Activated naive CD4-positive, alpha-beta T cell treated with Interleukin-2 at 50 U/mL for 16 hours (primary cell): ENCODE results near the gene RPS6KA3.
"Not testable (repeated sequence)": the region's sequence is repeated elsewhere in the genome, so short reads cannot be mapped to it uniquely, and the experiment has no call there.

ENCODE experiments used
- DNase-seq: peaks from one replicate; pipeline ENCODE4 v3.0.0-alpha.2; 2020

The RPS6KA3 gene

DNA sequence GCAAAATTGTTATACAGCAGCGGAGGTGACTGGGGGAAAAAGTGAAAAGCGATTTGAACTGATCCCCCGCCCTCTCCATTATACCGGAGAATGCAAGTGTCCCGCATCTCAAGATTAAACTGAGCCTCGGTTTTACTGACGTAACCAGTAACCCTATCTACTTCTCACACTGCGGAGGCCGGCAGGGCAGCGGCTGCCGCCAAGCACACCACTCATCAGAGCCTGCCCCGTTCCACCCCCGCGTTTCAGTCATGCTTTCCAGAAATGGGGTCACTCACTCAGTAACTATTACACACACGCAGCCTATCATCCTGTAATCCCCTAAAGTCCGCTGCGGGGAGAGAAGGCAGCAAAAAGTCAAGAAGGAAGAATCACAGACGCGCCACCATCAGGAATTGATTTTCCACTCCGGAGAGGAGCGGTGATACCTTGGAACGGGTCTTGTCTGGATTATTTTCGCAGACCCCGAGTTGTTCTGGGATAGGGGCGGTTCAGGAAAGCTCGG, 1.4 kb downstream of the RPS6KA3 start:
- peak; percentile 79 for DNase-seq

DNA sequence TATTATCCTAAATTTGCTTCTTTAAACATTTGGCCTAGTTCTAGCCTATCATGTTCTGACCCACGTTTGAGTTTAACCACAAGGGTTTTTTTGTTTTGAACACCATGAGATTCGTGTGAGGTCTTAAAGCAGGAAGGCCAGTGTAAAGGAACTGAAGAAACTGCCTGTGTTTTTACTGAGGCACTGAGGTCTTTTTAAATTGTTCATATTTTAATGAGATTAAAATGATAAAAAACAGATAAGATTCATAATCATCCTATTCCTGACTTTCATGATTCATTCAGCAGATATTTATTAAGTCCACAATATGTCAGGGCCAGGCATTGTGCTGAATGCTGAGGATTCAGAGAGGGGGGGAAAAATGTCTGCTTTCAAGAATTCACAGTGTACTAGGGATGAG, 3.2 kb downstream of the RPS6KA3 start:
- DNase-seq: no peak

DNA sequence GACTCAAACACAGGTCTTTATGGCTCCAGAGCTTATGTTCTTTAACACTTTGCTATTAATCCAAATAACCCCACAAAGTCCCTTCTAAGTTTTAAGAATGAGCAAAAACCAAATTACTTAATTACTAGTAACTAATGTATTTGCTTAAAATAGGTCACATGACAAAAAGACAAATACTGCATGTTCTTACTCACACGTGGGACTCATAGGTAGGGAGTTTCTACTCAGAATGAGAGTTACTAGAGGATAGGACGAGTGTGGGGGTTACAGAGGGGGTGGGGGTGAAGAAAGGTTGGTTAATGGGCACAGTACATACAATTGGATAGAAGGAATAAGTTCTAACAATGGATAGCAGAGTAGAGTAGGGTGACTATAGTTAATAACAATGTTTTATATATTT, 5.8 kb downstream of the RPS6KA3 start:
- no peak for DNase-seq

DNA sequence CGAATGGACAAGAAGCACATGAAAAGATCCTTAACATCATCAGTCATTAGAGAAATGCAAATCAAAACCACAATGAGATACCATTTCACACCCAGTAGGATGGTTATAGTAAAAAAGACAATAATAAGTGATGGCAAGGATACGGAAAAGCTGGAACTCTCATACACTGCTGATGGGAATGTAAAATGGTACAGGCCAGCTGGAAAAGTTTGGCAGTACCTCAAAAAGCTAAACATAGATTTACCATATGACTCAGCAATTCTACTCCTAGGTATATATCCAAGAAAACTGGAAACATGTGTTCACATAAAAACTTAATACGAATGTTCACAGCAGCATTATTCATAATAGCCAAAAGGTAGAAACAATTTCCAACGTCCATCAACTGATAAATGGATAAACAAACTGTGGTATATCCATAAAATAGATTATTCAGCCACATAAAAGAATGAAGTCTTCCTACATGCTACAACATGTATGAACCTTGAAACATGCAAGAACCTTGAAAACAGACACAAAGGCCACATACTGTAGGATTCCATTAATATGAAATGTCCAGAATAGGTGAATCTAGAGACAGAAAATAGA, 11.9 kb downstream of the RPS6KA3 start:
- DNase-seq: no peak

DNA sequence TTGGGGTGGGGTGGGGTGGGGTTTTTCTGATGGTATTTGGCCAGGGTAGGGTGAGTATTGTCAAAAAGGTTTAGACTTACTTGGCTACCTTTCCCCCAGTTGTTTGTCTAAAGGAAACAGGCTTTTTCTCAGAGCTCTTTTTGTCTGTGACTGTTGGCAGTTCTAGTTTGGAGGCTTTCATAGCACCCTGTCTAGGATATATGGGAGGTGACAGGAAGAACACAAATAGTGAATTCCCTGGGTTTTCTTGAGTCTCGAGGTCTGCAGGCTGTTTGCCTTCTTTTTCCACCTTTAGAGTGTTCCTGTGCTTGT, 13.5 kb downstream of the RPS6KA3 start:
- no peak for DNase-seq

DNA sequence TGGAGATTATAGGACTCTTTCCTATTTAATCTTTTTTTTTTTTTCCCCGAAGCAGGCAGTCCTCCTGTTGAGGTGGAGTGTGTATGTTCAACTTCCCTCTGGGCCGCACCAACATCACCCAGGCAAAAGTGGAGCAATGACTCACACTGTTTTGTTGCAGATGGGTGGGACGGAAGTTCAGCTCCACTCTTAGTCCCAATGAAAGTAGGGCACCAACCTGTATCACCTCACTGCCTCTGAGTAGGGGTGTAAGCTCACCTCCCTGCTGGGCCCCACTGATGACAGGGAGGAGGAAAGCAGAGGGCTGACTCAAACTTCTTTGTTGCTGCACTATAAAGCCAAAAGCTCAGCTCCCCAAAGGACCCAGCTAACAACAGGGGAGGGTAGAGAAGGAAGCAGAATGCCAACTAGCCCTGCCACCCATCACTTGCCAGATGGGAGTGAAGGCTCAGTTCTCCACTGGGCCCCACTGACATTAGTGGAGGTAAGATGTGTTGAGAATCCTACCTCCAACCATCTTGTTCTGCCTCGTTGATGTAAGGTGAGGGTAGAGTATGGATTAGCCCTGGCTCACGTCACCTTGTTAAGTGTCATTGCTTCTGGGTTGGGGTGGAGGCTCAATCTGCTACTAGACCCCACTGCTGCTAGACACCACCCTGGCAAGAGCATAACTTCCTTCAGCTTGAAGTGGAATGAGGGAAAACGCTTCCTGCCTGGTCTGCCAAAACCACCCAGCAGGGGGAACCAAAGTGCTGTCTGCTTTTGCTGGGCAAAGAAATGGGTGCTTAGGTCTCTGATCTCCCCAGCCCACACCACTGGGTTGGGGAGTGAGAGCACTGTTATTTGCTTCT, 14.1 kb downstream of the RPS6KA3 start:
- peak; percentile 75 for DNase-seq

DNA sequence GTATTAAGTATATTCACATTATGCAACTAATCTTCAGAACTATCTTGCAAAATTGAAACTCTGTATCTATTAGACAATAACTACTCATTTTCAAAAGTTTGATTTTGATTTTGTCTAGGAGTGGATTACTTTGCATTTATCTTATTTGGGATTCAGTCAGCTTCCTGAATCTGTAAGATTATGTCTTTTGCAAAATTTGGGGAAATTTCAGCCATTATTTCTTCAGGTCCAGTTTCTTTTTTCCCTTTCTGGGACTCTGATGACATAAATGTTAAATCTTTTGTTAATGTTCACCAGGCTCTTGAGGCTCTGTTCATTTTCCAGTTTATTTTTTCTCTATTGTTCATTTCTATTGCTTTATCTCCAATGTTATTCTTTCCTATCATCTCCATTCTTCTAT, 15.0 kb downstream of the RPS6KA3 start:
- no peak for DNase-seq

DNA sequence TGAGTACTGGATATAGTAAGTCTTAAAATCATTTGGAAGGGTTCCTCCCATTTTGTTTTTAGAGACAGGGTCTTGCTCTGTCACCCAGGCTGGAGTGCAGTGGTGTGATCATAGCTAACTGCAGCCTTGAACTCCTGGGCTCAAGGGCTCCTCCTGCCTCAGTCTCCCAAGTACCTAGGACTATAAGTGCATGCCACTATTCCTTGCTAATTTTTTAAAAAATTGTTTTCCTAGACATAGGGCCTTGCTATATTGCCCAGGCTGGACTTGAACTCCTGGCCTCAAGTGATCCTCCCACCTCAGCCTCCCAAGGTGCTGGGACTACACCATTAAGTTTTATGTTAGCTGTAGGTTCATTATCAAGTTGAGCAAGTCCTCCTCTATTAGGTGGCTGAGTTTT, 16.6 kb downstream of the RPS6KA3 start:
- not testable (repeated sequence) for DNase-seq

DNA sequence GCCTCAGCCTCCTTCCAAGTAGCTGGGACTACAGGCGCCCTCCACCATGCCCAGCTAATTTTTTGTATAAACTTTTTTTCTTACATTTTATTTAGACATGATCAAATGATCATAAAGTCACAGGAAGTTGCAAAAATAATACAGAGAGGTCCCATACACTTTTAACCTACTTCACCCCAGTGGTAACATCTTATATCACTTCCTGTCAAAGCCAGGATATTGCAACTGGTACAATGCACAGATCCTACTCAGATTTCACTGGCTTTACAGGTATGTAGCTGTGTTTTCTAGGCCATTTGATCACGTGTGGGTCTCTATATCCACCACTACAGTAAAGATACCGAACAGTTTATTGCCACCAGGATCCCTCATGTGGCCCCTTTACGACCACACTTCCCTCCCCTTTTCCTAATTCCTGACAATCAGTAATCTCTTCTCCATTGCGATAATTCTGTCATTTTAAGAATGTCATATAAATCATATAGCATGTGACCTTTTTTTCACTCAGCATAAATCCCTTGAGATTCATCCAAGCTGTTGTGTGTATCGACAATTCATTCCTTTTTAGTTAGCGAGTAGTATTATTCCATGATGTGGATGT, 18.0 kb downstream of the RPS6KA3 start:
- no peak for DNase-seq

DNA sequence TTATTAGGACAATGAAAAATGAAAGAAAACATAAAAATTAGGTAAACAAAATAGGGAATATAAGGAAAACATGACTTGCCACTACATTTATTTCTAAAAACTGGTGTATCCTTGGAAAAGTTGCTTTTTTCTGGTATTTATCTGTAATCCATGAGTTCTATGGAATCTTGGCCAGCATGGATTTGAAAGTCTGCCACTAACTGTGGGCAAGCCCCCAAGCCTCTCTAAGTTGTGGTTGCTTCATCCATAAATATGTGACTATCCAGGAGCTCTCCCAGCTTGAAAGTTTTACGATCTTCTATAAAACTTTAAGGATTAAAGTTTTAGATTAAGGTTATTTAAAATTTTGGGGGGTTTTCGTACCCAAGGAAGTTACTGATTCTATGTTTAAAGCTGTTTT, 21.8 kb downstream of the RPS6KA3 start:
- DNase-seq: no peak

DNA sequence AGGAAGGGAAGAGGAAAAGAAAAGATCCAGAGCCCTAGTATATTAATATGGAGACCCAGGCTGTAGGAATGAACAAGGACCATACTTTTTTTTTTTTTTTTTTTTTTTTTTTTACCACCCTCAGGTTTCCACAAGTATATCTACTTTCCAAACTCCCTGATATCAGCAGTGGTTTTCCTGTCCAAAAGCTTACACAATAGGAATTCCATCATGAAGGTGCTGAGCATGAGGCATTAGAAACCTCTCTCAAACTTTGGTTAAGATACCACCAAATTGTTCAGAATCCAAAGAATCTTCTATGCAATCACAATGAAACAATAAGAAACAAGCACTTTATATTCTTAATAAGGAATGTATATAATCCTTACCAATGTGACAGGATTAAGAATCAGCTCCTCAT, 26.5 kb downstream of the RPS6KA3 start:
- no peak for DNase-seq

DNA sequence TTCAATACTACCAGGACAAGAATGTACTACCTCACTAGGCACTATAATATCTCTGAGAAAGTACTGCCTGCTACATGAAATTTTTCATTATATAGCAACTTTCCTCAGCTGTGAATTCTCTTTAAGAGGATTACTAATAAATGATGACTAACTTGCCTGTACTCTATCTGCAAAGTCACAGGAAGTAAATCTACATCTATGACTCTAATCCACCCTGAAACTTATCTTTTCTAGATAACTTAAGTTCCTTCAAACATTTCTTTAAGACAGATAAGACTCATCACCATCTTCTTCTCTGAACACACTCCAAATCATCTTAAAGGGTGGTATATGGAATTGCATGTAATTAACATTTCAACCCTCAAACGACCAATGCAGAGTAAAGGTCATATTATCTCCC, 28.8 kb downstream of the RPS6KA3 start:
- no peak for DNase-seq

DNA sequence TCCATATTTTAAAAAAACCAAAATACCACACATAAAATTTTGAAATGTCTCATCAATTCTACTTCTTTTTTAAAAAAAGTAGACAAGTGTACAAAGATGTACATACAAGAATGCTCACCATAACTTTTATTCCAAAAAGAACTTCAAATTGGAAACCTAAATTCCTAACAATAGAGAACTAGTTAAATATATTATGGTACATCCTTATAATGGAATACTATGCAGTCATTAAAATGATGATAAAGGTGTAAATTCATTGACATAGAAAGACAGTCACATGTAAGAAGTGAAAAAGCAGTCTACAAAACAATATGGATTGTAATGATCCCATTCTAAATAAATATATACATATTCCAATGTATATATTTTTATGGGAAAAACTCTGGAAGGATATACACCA, 31.0 kb downstream of the RPS6KA3 start:
- DNase-seq: no peak

DNA sequence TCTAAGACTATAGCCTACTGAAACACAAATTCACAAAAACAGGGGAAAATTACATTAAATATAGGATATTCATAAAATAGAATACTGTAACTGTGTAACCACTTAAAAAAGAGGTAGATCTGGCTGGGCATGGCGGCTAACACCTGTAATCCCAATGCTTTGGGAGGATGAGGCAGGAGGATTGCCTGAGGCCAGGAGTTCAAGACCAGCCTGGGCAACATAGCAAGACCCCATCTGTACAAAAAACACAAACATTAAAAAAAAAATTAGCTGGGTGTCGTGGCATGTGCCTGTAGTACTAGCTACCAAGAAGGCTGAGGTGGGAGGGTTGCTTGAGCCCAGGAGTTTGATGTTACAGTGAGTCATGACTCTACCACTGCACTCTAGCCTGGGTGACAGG, 33.4 kb downstream of the RPS6KA3 start:
- DNase-seq: no peak

DNA sequence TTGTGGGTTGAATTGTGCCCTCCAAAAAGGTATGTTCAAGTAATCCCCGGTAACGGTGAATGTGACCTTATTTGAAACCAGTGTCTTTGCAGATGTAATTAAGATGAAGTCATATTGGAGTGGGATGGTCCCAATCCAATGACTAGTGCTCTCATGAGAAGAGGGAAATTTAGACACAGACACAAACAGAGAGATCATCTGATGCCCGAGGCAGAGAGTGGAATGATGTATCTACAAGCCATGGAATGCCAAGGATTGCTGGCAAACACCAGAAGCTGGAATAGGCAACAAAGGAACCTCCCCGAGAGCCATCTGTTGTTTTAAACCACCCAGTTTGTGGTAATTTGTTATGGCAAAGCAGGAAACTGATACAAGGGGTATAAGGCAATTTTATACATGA, 35.1 kb downstream of the RPS6KA3 start:
- no peak for DNase-seq

DNA sequence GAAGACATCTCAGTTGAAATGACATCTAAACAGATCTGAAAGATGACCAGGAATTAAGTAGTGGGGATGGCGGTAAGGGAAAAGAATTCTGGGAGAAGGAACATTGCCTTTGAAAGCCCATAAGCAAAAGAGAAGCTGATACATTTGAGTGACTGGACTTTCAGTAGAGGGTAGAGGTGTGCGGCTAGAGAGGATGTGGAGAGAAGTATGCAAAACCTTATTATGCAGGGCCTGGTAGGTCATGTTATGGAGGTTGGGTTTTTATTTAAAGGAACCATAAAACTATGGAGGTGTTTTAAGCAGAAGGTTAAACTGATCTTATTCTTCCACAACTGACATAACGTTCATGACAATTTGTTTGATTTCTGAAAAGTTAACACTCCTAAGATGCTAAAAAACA, 36.3 kb downstream of the RPS6KA3 start:
- no peak for DNase-seq

DNA sequence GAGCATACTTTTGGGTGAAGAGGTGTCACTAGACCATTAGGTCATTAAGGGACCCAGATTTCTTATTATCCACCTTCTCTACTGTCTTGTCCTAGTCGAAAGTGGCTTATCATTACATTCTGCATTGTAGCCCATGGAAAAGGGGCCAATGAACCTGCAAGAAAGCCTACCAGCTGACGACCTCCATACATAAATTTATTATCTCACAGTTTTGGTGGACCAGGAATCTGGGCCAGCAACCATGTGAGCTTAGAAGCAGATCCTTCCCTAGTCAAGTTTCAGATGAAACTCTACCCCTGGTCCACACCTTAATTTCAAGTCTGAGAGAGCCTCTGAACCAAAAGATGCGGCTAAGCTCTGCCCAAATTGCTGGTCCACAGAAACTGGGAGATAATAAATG, 37.6 kb downstream of the RPS6KA3 start:
- DNase-seq: no peak

DNA sequence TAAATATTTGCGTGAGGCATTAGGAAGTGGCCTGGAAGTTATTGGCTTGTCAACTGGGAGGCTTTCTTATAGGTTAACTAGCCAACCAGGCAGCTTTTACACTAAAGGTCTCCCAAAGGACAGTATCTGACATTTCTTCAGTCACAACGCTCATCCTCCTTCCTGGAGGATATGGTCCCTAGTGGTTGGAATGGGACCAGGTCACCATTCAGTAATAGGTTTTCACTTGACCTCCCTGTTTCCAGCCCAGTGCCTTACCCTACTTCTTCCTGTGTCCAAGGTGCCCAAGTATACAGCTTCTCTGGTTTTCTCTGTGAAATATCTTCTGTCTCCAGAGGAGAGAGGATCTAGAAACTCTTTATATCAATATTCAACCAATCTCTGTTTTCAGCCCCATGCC, 38.5 kb downstream of the RPS6KA3 start:
- DNase-seq: no peak

DNA sequence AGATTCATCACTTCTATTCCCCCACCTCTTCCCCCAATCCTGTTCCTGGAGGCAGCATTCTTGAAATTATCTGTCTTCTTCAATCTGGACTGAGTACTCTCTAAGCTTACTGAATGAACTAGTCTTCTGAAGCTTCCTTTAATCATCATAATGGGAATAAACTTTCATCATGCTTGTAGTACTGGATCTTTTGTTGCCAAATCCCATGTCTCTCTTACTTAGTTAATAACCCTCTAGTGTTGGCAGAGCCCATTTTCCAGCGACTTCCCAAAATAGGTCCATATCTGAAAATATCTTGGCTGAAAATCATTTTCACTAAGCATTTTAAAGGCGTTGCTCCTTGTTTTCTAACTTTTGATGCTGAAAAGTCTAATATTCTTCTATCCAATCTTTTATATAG, 39.6 kb downstream of the RPS6KA3 start:
- no peak for DNase-seq

DNA sequence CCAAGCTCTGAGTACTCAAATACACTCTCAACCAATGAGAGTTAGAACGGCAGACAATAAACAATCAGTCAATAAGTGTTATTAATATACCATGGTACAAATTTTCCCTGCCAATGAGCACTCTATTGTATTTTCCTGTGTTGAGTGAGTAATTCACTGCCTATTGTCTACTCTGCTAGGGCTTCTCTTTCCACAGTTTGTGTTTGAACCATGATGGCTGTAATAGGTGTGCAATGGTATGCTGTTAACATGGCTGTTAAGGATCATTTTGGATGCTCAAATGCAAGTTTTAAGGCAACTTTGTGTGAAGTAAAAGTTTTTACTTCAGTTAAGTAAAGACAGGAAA, 41.2 kb downstream of the RPS6KA3 start:
- DNase-seq: no peak

DNA sequence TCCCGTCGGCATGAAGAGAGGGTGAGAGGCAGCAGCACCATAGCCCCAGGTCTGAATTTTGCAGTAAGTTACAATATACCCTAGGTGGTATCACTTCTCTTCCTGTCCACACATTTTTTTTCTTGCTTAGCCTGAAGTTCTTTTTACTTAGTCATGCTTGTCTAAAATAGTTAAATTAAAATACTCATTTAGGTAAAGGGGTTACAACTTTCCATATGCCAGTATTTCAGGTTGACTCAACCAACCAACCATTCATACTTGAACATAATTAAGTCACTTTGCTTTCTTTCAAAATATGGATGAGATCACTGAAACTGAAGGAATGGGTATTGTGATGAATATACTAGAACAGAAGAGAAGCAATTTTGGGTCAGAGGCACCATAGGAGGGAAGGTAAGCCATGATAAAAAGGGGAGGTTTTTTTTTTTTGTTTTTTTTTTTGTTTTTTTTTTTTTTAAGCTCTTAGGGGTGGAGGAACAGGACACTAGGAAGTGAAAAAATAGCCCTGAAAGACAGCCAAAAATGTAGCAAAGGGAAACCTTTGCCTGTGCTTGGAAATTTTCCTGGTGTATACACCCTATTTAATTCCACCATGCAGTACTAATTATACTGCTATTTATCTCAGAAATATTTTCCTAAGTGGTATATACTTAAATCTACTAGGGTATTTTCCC, 41.8 kb downstream of the RPS6KA3 start:
- DNase-seq: peak; percentile 7

DNA sequence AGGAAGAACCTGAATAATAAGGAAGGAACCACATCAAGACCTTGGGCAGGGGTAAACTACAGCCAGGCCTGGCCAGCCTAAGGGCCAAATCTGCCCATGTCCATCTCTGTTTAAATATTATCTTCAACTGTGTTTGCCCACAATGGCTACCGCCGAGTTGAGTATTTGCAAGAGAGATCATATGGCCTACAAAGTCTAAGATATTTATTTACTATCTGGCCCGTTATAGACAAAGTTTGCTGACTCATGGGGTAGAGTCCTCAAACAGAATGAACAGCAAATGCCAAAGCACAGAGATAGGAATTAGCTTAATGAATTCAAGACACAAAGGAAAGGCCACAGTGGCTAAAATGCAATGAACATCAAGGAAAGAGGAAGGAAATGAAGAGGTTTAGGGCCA, 44.8 kb downstream of the RPS6KA3 start:
- no peak for DNase-seq

DNA sequence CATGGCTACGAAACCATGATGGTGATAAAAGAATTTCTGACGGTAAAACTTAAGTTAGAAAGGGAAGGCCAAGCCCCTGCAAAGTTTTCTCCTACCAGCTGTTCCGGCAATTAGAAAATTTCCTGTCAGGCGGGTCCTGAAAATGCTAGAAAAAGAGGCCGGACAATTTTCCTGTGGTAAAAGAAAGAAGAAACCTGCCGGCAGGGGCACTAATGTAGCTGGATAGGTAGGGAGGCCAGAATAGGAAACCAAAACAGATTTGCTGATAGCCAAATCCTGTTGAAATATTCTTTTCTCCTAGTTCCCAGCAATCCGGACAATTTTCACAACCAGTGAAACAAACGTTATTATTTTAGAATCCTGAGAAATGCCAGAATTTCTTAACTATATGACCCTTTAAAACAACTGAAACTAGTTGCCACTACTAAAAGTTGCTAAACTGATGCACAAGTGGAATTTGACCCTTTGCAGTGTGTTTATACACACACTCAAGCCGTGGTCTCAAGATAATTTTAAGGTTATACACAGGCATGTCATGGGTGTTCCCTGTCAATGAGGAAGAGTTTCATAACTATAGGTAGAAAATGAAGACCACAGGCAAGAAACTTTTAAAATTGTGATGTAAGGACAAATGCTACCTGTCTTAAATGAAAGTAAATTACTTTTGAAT, 47.7 kb downstream of the RPS6KA3 start:
- no peak for DNase-seq
